SK-N-SH (cell line): ENCODE measurements around the gene PLEKHG3. TPM values are rescaled to one million over a fixed set of nuclear protein-coding genes. Genes with fewer than 3 reads are reported as not detected.

Source experiments
- CTCF ChIA-PET: fragments of 300-600, 350-600 bp; formaldehyde crosslinking; extraction: SDS; loops from one replicate; lab custom pipeline; 2021; lab: Yijun Ruan, JAX
- POLR2A ChIA-PET: fragments of 350-600 bp; sonication (Branson Sonifier 250); formaldehyde crosslinking; extraction: SDS; loops from one replicate; lab custom pipeline; 2020; ENCODE audit warnings: antibody characterized with exemption, inconsistent platforms; lab: Yijun Ruan, JAX
- DNase-seq: peaks from one replicate; pipeline ENCODE4 v3.0.0; 2012
- H2AFZ ChIP-seq: fragments of 200-600 bp; sonication (generic); 2 replicates; pipeline ENCODE4 v1.8.1; 2016; ENCODE audit warnings: antibody characterized with exemption, mild to moderate bottlenecking, low read depth
- H3F3A ChIP-seq: fragments of 200-600 bp; sonication (generic); replicated peaks from 2 replicates; pipeline ENCODE3; 2016; ENCODE audit warnings: antibody characterized with exemption, mild to moderate bottlenecking; ENCODE audit not compliant: insufficient read depth
- H3K27ac ChIP-seq, 2 experiments: fragments of 200-500 bp in 1 of 2; fragments of 200-600 bp in 1 of 2; sonication (Bioruptor generic) in 1 of 2; sonication (generic), shearing (Covaris generic) in 1 of 2; 2 replicates each; pipeline versions ENCODE4 v1.5.1 to v1.6.1; 2014 to 2016; ENCODE audit warnings: low read depth in 2 of 2, inconsistent platforms in 1 of 2, low read length in 1 of 2, mild to moderate bottlenecking in 1 of 2, mixed read lengths in 1 of 2
- H3K27me3 ChIP-seq: fragments of 200-600 bp; sonication (generic), shearing (Covaris generic); 2 replicates; pipeline ENCODE4 v1.6.1; 2016; ENCODE audit warnings: mixed run types; ENCODE audit not compliant: insufficient read depth
- H3K36me3 ChIP-seq, 2 experiments: fragments of 200-500 bp in 1 of 2; fragments of 200-600 bp in 1 of 2; sonication (Bioruptor generic) in 1 of 2; sonication (generic) in 1 of 2; replicated peaks in 1 of 2; 2 replicates each; pipeline versions ENCODE3 to v1.5.1; 2014 to 2016; ENCODE audit warnings: low read length in 1 of 2, mild to moderate bottlenecking in 1 of 2; ENCODE audit not compliant: insufficient read depth in 2 of 2, control insufficient read depth in 1 of 2
- H3K4me1 ChIP-seq, 2 experiments: fragments of 200-500 bp in 1 of 2; fragments of 200-600 bp in 1 of 2; sonication (Bioruptor generic) in 1 of 2; sonication (generic), shearing (Covaris generic) in 1 of 2; 2 replicates each; pipeline versions ENCODE4 v1.5.1 to v1.6.1; 2014 to 2016; ENCODE audit warnings: low read depth in 1 of 2, low read length in 1 of 2, mixed run types in 1 of 2; ENCODE audit not compliant: insufficient read depth in 2 of 2, control insufficient read depth in 1 of 2
- H3K4me2 ChIP-seq: fragments of 200-600 bp; sonication (generic), shearing (Covaris generic); 2 replicates; pipeline ENCODE4 v1.6.1; 2017; ENCODE audit warnings: mixed run types
- H3K4me3 ChIP-seq, 2 experiments: fragments of 200-500 bp in 1 of 2; fragments of 200-600 bp in 1 of 2; sonication (Bioruptor generic) in 1 of 2; sonication (generic), shearing (Covaris generic) in 1 of 2; 2 replicates each; pipeline versions ENCODE4 v1.5.1 to v1.8.1; 2014 to 2016; ENCODE audit warnings: low read depth in 2 of 2, inconsistent platforms in 1 of 2, low read length in 1 of 2, mild to moderate bottlenecking in 1 of 2, mixed read lengths in 1 of 2, moderate library complexity in 1 of 2
- H3K79me2 ChIP-seq: fragments of 200-600 bp; sonication (generic); 2 replicates; pipeline ENCODE4 v1.8.1; 2017; ENCODE audit warnings: mild to moderate bottlenecking; ENCODE audit not compliant: insufficient read depth
- H3K9ac ChIP-seq: fragments of 200-600 bp; sonication (generic); 2 replicates; pipeline ENCODE4 v1.6.1; 2017; ENCODE audit warnings: mixed run types
- H3K9me2 ChIP-seq: fragments of 200-600 bp; sonication (generic); 2 replicates; pipeline ENCODE4 v1.6.1; 2017; ENCODE audit warnings: mixed run types
- H3K9me3 ChIP-seq: fragments of 200-600 bp; sonication (generic); 2 replicates; pipeline ENCODE4 v1.6.1; 2017; ENCODE audit warnings: mixed run types, mild to moderate bottlenecking, moderate library complexity
- H4K20me1 ChIP-seq: fragments of 200-600 bp; sonication (generic); 2 replicates; pipeline ENCODE4 v1.6.1; 2017; ENCODE audit warnings: mild to moderate bottlenecking, mixed run types; ENCODE audit not compliant: insufficient read depth
- ELF1 ChIP-seq: IDR thresholded peaks from 2 replicates; pipeline ENCODE4 v1.4.0; 2012
- EZH2phosphoT487 ChIP-seq: fragments of 200-600 bp; sonication (generic); IDR thresholded peaks from 2 replicates; pipeline ENCODE4 v1.6.1; 2017; ENCODE audit warnings: low read depth, mixed run types, mild to moderate bottlenecking, antibody characterized with exemption, moderate library complexity, borderline replicate concordance
- FOSL2 ChIP-seq: IDR thresholded peaks from 2 replicates; pipeline ENCODE4 v1.4.0; 2012; ENCODE audit warnings: low read depth, mild to moderate bottlenecking, moderate library complexity, borderline replicate concordance
- FOXM1 ChIP-seq: IDR thresholded peaks from 2 replicates; pipeline ENCODE4 v1.4.0; 2012; ENCODE audit warnings: low read depth, mild to moderate bottlenecking
- GABPA ChIP-seq: IDR thresholded peaks from 2 replicates; pipeline ENCODE4 v1.4.0; 2012; ENCODE audit warnings: low read depth, mild to moderate bottlenecking
- IRF3 ChIP-seq: fragments of 150-350 bp; IDR thresholded peaks from 2 replicates; pipeline ENCODE4 v1.6.1; 2016; ENCODE audit warnings: mild to moderate bottlenecking, low read depth, low read length
- NRF1 ChIP-seq: IDR thresholded peaks from 2 replicates; pipeline ENCODE4 v1.6.1; 2012; ENCODE audit warnings: low read depth, mild to moderate bottlenecking, low read length
- PBX3 ChIP-seq: IDR thresholded peaks from 2 replicates; pipeline ENCODE4; 2012
- POLR2AphosphoS5 ChIP-seq: IDR thresholded peaks from 2 replicates; pipeline ENCODE4 v1.6.1; 2012; ENCODE audit warnings: low read depth, low read length
- RCOR1 ChIP-seq: fragments of 150-350 bp; IDR thresholded peaks from 2 replicates; pipeline ENCODE4 v1.6.1; 2017; ENCODE audit warnings: antibody characterized with exemption, low read length
- TEAD4 ChIP-seq: IDR thresholded peaks from 2 replicates; pipeline ENCODE4 v1.4.0; 2012; ENCODE audit warnings: mild to moderate bottlenecking, borderline replicate concordance; ENCODE audit not compliant: insufficient read depth
- USF2 ChIP-seq: fragments of 150-350 bp; IDR thresholded peaks from 2 replicates; pipeline ENCODE4 v1.6.1; 2017; ENCODE audit warnings: antibody characterized with exemption, low read length, low read depth, borderline replicate concordance
- YY1 ChIP-seq: IDR thresholded peaks from 2 replicates; pipeline ENCODE4 v1.4.0; 2012; ENCODE audit warnings: low read depth, mild to moderate bottlenecking
- WGBS: methylation state at CpG from one replicate; pipeline ENCODE4 v1.1.6; 2017; ENCODE audit warnings: low lambda C conversion rate; 5-methylcytosine and 5-hydroxymethylcytosine counted together
- polyA plus RNA-seq, 3 experiments: library from polyadenylated mRNA; depleted of rRNA; stranded (reverse); fragments of >200 nt; gene quantifications; 2 replicates each; pipeline ENCODE4 v1.2.3, GENCODE V29; 2012

PLEKHG3 gene
- polyA plus RNA-seq, 1 of the 3 experiments (the other 2 are of a cell fraction): 5.1 TPM

GRCh38 chr14:64758025-64758521 lies 53.8 kb downstream of the PLEKHG3 start:
- WGBS: 75% methylated on average over 3 of the region's 3 CpGs
- H3F3A ChIP-seq: peaks cover 4% of the 10 kb centered on the region
- no peaks in the 10 kb centered on the region for H4K20me1 ChIP-seq
- H3K27me3 ChIP-seq: no peaks in the 10 kb centered on the region
- CTCF ChIA-PET: interaction anchor here (1.5 to 5.0 kb wide), 4 partner anchors 8 to 133 kb away, joined by 4 to 33 read pairs (median 13); no protein-coding TSS in a partner anchor
- H3K4me3 ChIP-seq: no peak overlapping the region
- H3K9me2 ChIP-seq: no peaks in the 10 kb centered on the region
- no peak for DNase-seq
- H3K4me2 ChIP-seq: peak overlapping the region; percentile 48
- peak overlapping the region; percentile 59 to 65 for H3K27ac ChIP-seq
- no peaks in the 10 kb centered on the region for H3K36me3 ChIP-seq
- no peaks in the 10 kb centered on the region for H3K9me3 ChIP-seq
- TF ChIP-seq PBX3 (no peak), POLR2AphosphoS5 (no peak), EZH2phosphoT487 (no peak), NRF1 (no peak), ELF1 (no peak), GABPA (no peak), IRF3 (no peak), FOSL2 (no peak), RCOR1 (no peak), FOXM1 (no peak), YY1 (no peak), USF2 (no peak), TEAD4 (no peak)
- TF ChIP-seq, all 33 proteins: peak for 0
- POLR2A ChIA-PET: no interaction called here
- Histone ChIP-seq H3K9ac (no peak overlapping the region), H2AFZ (no peak overlapping the region), H3K4me1 (peaks cover 38 to 58% of the 10 kb centered on the region in 2 experiments), H3K79me2 (no peaks in the 10 kb centered on the region)
